Endothelial cell of umbilical vein (primary cell): ENCODE measurements around the gene TRAPPC11. TPM values are rescaled to one million over a fixed set of nuclear protein-coding genes. Genes with fewer than 3 reads are reported as not detected.

Source experiments
- BruUV-seq: library from RNA; stranded (reverse); fragments of 400-500 nt; replicated peaks from 2 replicates; lab custom pipeline; 2021; lab: Mats Ljungman, UMichigan
- CTCF ChIA-PET: fragments of 300-600, 350-600 bp; sonication (Branson Sonifier 250); formaldehyde crosslinking; loops from one replicate; lab custom pipeline; 2021; ENCODE audit warnings: antibody characterized with exemption, inconsistent platforms; lab: Charles Lee
- POLR2A ChIA-PET: fragments of 300-600, 350-600 bp; sonication (Branson Sonifier 250); formaldehyde crosslinking; loops from one replicate; lab custom pipeline; 2021; ENCODE audit warnings: antibody characterized with exemption, inconsistent platforms; lab: Charles Lee
- DNase-seq: peaks from one replicate; pipeline ENCODE4 v3.0.0-alpha.2; 2011; ENCODE audit warnings: low read depth, low spot score
- FAIRE-seq: peaks from 2 replicates; lab custom pipeline; 2011; peaks lifted over from hg19 to GRCh38; lab: Jason Lieb, UNC
- H2AFZ ChIP-seq: 2 replicates; pipeline ENCODE4 v1.6.0; 2012; ENCODE audit warnings: low read depth, low read length, control low read depth, inconsistent platforms
- H3K27ac ChIP-seq: 2 replicates; pipeline ENCODE4 v1.5.1; 2011; ENCODE audit warnings: low read depth, mild to moderate bottlenecking, control low read depth, low read length, moderate library complexity; ENCODE audit not compliant: insufficient read depth
- H3K27me3 ChIP-seq, 2 experiments: 2 replicates each; pipeline versions ENCODE4 v1.6.0 to v1.6.1; 2011; ENCODE audit warnings: low read length in 2 of 2, mixed read lengths in 1 of 2; ENCODE audit not compliant: control insufficient read depth in 2 of 2, insufficient read depth in 2 of 2
- H3K36me3 ChIP-seq, 2 experiments: 2 replicates in 1 of 2; 3 replicates in 1 of 2; pipeline ENCODE4 v1.5.1; 2011; ENCODE audit warnings: low read length in 2 of 2, mild to moderate bottlenecking in 1 of 2, moderate library complexity in 1 of 2; ENCODE audit not compliant: control insufficient read depth in 2 of 2, insufficient read depth in 2 of 2; ENCODE audit errors: extremely low read depth in 1 of 2
- H3K4me1 ChIP-seq: 3 replicates; pipeline ENCODE4 v1.5.1; 2011; ENCODE audit warnings: mild to moderate bottlenecking, low read length; ENCODE audit not compliant: control insufficient read depth, insufficient read depth; ENCODE audit errors: extremely low read depth
- H3K4me2 ChIP-seq: 2 replicates; pipeline ENCODE4 v1.6.1; 2011; ENCODE audit warnings: low read length, control low read depth, mixed read lengths; ENCODE audit not compliant: insufficient read depth
- H3K4me3 ChIP-seq, 3 experiments: fragments of 200-600 bp in 1 of 3; sonication (generic), shearing (Covaris generic) in 1 of 3; replicated peaks in 1 of 3; 2 replicates each; pipeline ENCODE4 v1.5.1; 2011 to 2016; ENCODE audit warnings: control low read depth in 3 of 3, low read length in 3 of 3, mild to moderate bottlenecking in 2 of 3, inconsistent platforms in 1 of 3, low read depth in 1 of 3, moderate library complexity in 1 of 3; ENCODE audit not compliant: insufficient read depth in 1 of 3
- H3K79me2 ChIP-seq: 2 replicates; pipeline ENCODE4 v1.6.0; 2012; ENCODE audit warnings: low read length, inconsistent platforms; ENCODE audit not compliant: control insufficient read depth, insufficient read depth
- H3K9ac ChIP-seq: replicated peaks from 2 replicates; pipeline ENCODE3; 2011; ENCODE audit warnings: low read length, control low read depth; ENCODE audit not compliant: insufficient read depth; ENCODE audit errors: extremely low read depth
- H3K9me1 ChIP-seq: replicated peaks from 3 replicates; pipeline ENCODE4 v1.6.0; 2011; ENCODE audit warnings: mild to moderate bottlenecking, low read length; ENCODE audit not compliant: control insufficient read depth, insufficient read depth; ENCODE audit errors: extremely low read depth
- H3K9me3 ChIP-seq: replicated peaks from 2 replicates; pipeline ENCODE4 v1.5.1; 2012; ENCODE audit warnings: low read length, inconsistent platforms; ENCODE audit not compliant: control insufficient read depth, insufficient read depth
- H4K20me1 ChIP-seq: replicated peaks from 2 replicates; pipeline ENCODE3; 2011; ENCODE audit warnings: mild to moderate bottlenecking, low read length; ENCODE audit not compliant: control insufficient read depth, insufficient read depth; ENCODE audit errors: extremely low read depth
- CTCF ChIP-seq, 2 donors: IDR thresholded peaks; 1 replicate in 1 of 2; 2 replicates in 1 of 2; pipeline ENCODE4 v1.5.1; 2011; ENCODE audit warnings: low read length in 2 of 2, mild to moderate bottlenecking in 2 of 2, moderate library complexity in 2 of 2, control low read depth in 1 of 2, inconsistent platforms in 1 of 2, low read depth in 1 of 2; ENCODE audit not compliant: insufficient read depth in 1 of 2; ENCODE audit errors: extremely low read depth in 1 of 2
- EZH2 ChIP-seq: IDR thresholded peaks from 2 replicates; pipeline ENCODE4 v1.6.1; 2012; ENCODE audit warnings: borderline replicate concordance, low read depth, mild to moderate bottlenecking, moderate library complexity, low read length, inconsistent platforms; ENCODE audit not compliant: severe bottlenecking
- FOS ChIP-seq: IDR thresholded peaks from 2 replicates; pipeline ENCODE4 v1.6.1; 2011; ENCODE audit warnings: mild to moderate bottlenecking, low read length, moderate library complexity, borderline replicate concordance; ENCODE audit not compliant: insufficient read depth
- GATA2 ChIP-seq: IDR thresholded peaks from 2 replicates; pipeline ENCODE4 v1.7.0; 2011; ENCODE audit warnings: low read depth, mild to moderate bottlenecking, moderate library complexity, mixed read lengths, low read length; ENCODE audit not compliant: insufficient read length, insufficient read depth
- JUN ChIP-seq: IDR thresholded peaks from 2 replicates; pipeline ENCODE4 v1.6.1; 2011; ENCODE audit warnings: borderline replicate concordance, low read depth; ENCODE audit not compliant: insufficient read length, insufficient read depth
- MAX ChIP-seq: IDR thresholded peaks from 2 replicates; pipeline ENCODE4 v1.6.1; 2011; ENCODE audit not compliant: insufficient read depth, insufficient read length
- MYC ChIP-seq: IDR thresholded peaks from one replicate; pipeline ENCODE4 v1.6.1; 2011; ENCODE audit warnings: mild to moderate bottlenecking, low read depth, low read length
- POLR2A ChIP-seq: IDR thresholded peaks from 2 replicates; pipeline ENCODE4 v1.6.1; 2012; ENCODE audit warnings: low read depth, mild to moderate bottlenecking, control low read depth, low read length
- POLR2AphosphoS5 ChIP-seq: IDR thresholded peaks from 2 replicates; pipeline ENCODE4 v1.6.1; 2012; ENCODE audit warnings: low read depth, mild to moderate bottlenecking, control low read depth, low read length, moderate library complexity; ENCODE audit not compliant: insufficient read depth
- dilution Hi-C: fragments of 300-500 bp; cut with MboI; formaldehyde crosslinking; loops from one replicate; pipeline ENCODE4 v1.15.0; 2019; ENCODE audit warnings: low sequenced_read_pairs; ENCODE audit not compliant: extremely low pct_ligation_motif_present
- intact Hi-C: fragments of 100-400 bp; cut with micrococcal nuclease; formaldehyde crosslinking; loops from one replicate; pipeline ENCODE4 v1.10.0; 2022
- polyA plus RNA-seq, 4 experiments: library from polyadenylated mRNA; depleted of rRNA in 3 of 4; stranded (reverse) in 3 of 4; unstranded in 1 of 4; fragments of >200 nt; gene quantifications; 2 replicates each; pipeline versions ENCODE4 v1.2.1 to v1.2.3, GENCODE V29; 2011 to 2012; ENCODE audit warnings: missing spikeins in 1 of 4
- total RNA-seq: library from RNA; stranded (reverse); gene quantifications from 2 replicates; pipeline ENCODE4 v1.2.3, GENCODE V29; 2021

Gene TRAPPC11
- total and polyA plus RNA-seq, 2 donors (not counting 3 experiments of a cell fraction or from before 2014, with no cell fraction given), result 21.2 to 32.1 TPM

GRCh38 chr4:183733181-183733580, 74.1 kb downstream of the TRAPPC11 start:
- Histone ChIP-seq H3K27ac (no peak overlapping the region), H3K4me2 (no peak overlapping the region), H4K20me1 (no peaks in the 10 kb centered on the region), H3K79me2 (no peaks in the 10 kb centered on the region), H3K36me3 (no peaks in the 10 kb centered on the region), H3K4me1 (no peaks in the 10 kb centered on the region), H3K9me1 (no peaks in the 10 kb centered on the region), H3K9me3 (no peaks in the 10 kb centered on the region), H3K4me3 (no peak overlapping the region), H3K27me3 (no peaks in the 10 kb centered on the region), H2AFZ (no peak overlapping the region), H3K9ac (no peak overlapping the region)
- FAIRE-seq, result no peak
- POLR2A ChIA-PET, result no interaction called here
- intact Hi-C loops (no loop called here), dilution Hi-C loops (no loop called here)
- CTCF ChIA-PET, result interaction anchor here (0.7 kb wide), 1 partner anchor 9 kb away, joined by 3 read pairs; no protein-coding TSS in a partner anchor
- no TSS peak for BruUV-seq
- TF ChIP-seq MAX, result no peak
- TF ChIP-seq CTCF (IDR thresholded peaks at IDR 0.05; ENCODE audit: extremely low read depth in 1 of 2, insufficient read depth in 1 of 2, low read depth in 1 of 2, low read length in 2 of 2), result no peak
- no peak for TF ChIP-seq GATA2
- TF ChIP-seq POLR2A, result no peak
- no peak for TF ChIP-seq MYC
- TF ChIP-seq FOS, result no peak
- no peak for TF ChIP-seq POLR2AphosphoS5
- TF ChIP-seq EZH2, result no peak
- no peak for TF ChIP-seq JUN
- DNase-seq, result no peak
